Endothelial cell of umbilical vein (primary cell): Measurements from ENCODE around the gene CCL14. TPM values are rescaled to one million over a fixed set of nuclear protein-coding genes. Genes with fewer than 3 reads are reported as not detected.

Experiments used
- BruUV-seq: library from RNA; stranded (reverse); fragments of 400-500 nt; replicated peaks from 2 replicates; lab custom pipeline; 2021; lab: Mats Ljungman, UMichigan
- CTCF ChIA-PET: fragments of 300-600, 350-600 bp; sonication (Branson Sonifier 250); formaldehyde crosslinking; loops from one replicate; lab custom pipeline; 2021; ENCODE audit warnings: antibody characterized with exemption, inconsistent platforms; lab: Charles Lee
- POLR2A ChIA-PET: fragments of 300-600, 350-600 bp; sonication (Branson Sonifier 250); formaldehyde crosslinking; loops from one replicate; lab custom pipeline; 2021; ENCODE audit warnings: antibody characterized with exemption, inconsistent platforms; lab: Charles Lee
- DNase-seq: peaks from one replicate; pipeline ENCODE4 v3.0.0-alpha.2; 2011; ENCODE audit warnings: low read depth, low spot score
- FAIRE-seq: peaks from 2 replicates; lab custom pipeline; 2011; peaks lifted over from hg19 to GRCh38; lab: Jason Lieb, UNC
- H2AFZ ChIP-seq: 2 replicates; pipeline ENCODE4 v1.6.0; 2012; ENCODE audit warnings: low read depth, low read length, control low read depth, inconsistent platforms
- H3K27ac ChIP-seq: 2 replicates; pipeline ENCODE4 v1.5.1; 2011; ENCODE audit warnings: low read depth, mild to moderate bottlenecking, control low read depth, low read length, moderate library complexity; ENCODE audit not compliant: insufficient read depth
- H3K27me3 ChIP-seq, 2 experiments: 2 replicates each; pipeline versions ENCODE4 v1.6.0 to v1.6.1; 2011; ENCODE audit warnings: low read length in 2 of 2, mixed read lengths in 1 of 2; ENCODE audit not compliant: control insufficient read depth in 2 of 2, insufficient read depth in 2 of 2
- H3K36me3 ChIP-seq, 2 experiments: 2 replicates in 1 of 2; 3 replicates in 1 of 2; pipeline ENCODE4 v1.5.1; 2011; ENCODE audit warnings: low read length in 2 of 2, mild to moderate bottlenecking in 1 of 2, moderate library complexity in 1 of 2; ENCODE audit not compliant: control insufficient read depth in 2 of 2, insufficient read depth in 2 of 2; ENCODE audit errors: extremely low read depth in 1 of 2
- H3K4me1 ChIP-seq: 3 replicates; pipeline ENCODE4 v1.5.1; 2011; ENCODE audit warnings: mild to moderate bottlenecking, low read length; ENCODE audit not compliant: control insufficient read depth, insufficient read depth; ENCODE audit errors: extremely low read depth
- H3K4me2 ChIP-seq: 2 replicates; pipeline ENCODE4 v1.6.1; 2011; ENCODE audit warnings: low read length, control low read depth, mixed read lengths; ENCODE audit not compliant: insufficient read depth
- H3K4me3 ChIP-seq, 3 experiments: fragments of 200-600 bp in 1 of 3; sonication (generic), shearing (Covaris generic) in 1 of 3; replicated peaks in 1 of 3; 2 replicates each; pipeline ENCODE4 v1.5.1; 2011 to 2016; ENCODE audit warnings: control low read depth in 3 of 3, low read length in 3 of 3, mild to moderate bottlenecking in 2 of 3, inconsistent platforms in 1 of 3, low read depth in 1 of 3, moderate library complexity in 1 of 3; ENCODE audit not compliant: insufficient read depth in 1 of 3
- H3K79me2 ChIP-seq: 2 replicates; pipeline ENCODE4 v1.6.0; 2012; ENCODE audit warnings: low read length, inconsistent platforms; ENCODE audit not compliant: control insufficient read depth, insufficient read depth
- H3K9ac ChIP-seq: replicated peaks from 2 replicates; pipeline ENCODE3; 2011; ENCODE audit warnings: low read length, control low read depth; ENCODE audit not compliant: insufficient read depth; ENCODE audit errors: extremely low read depth
- H3K9me1 ChIP-seq: replicated peaks from 3 replicates; pipeline ENCODE4 v1.6.0; 2011; ENCODE audit warnings: mild to moderate bottlenecking, low read length; ENCODE audit not compliant: control insufficient read depth, insufficient read depth; ENCODE audit errors: extremely low read depth
- H3K9me3 ChIP-seq: replicated peaks from 2 replicates; pipeline ENCODE4 v1.5.1; 2012; ENCODE audit warnings: low read length, inconsistent platforms; ENCODE audit not compliant: control insufficient read depth, insufficient read depth
- H4K20me1 ChIP-seq: replicated peaks from 2 replicates; pipeline ENCODE3; 2011; ENCODE audit warnings: mild to moderate bottlenecking, low read length; ENCODE audit not compliant: control insufficient read depth, insufficient read depth; ENCODE audit errors: extremely low read depth
- EZH2 ChIP-seq: IDR thresholded peaks from 2 replicates; pipeline ENCODE4 v1.6.1; 2012; ENCODE audit warnings: borderline replicate concordance, low read depth, mild to moderate bottlenecking, moderate library complexity, low read length, inconsistent platforms; ENCODE audit not compliant: severe bottlenecking
- FOS ChIP-seq: IDR thresholded peaks from 2 replicates; pipeline ENCODE4 v1.6.1; 2011; ENCODE audit warnings: mild to moderate bottlenecking, low read length, moderate library complexity, borderline replicate concordance; ENCODE audit not compliant: insufficient read depth
- GATA2 ChIP-seq: IDR thresholded peaks from 2 replicates; pipeline ENCODE4 v1.7.0; 2011; ENCODE audit warnings: low read depth, mild to moderate bottlenecking, moderate library complexity, mixed read lengths, low read length; ENCODE audit not compliant: insufficient read length, insufficient read depth
- JUN ChIP-seq: IDR thresholded peaks from 2 replicates; pipeline ENCODE4 v1.6.1; 2011; ENCODE audit warnings: borderline replicate concordance, low read depth; ENCODE audit not compliant: insufficient read length, insufficient read depth
- MYC ChIP-seq: IDR thresholded peaks from one replicate; pipeline ENCODE4 v1.6.1; 2011; ENCODE audit warnings: mild to moderate bottlenecking, low read depth, low read length
- POLR2A ChIP-seq: IDR thresholded peaks from 2 replicates; pipeline ENCODE4 v1.6.1; 2012; ENCODE audit warnings: low read depth, mild to moderate bottlenecking, control low read depth, low read length
- POLR2AphosphoS5 ChIP-seq: IDR thresholded peaks from 2 replicates; pipeline ENCODE4 v1.6.1; 2012; ENCODE audit warnings: low read depth, mild to moderate bottlenecking, control low read depth, low read length, moderate library complexity; ENCODE audit not compliant: insufficient read depth
- dilution Hi-C: fragments of 300-500 bp; cut with MboI; formaldehyde crosslinking; loops from one replicate; pipeline ENCODE4 v1.15.0; 2019; ENCODE audit warnings: low sequenced_read_pairs; ENCODE audit not compliant: extremely low pct_ligation_motif_present
- intact Hi-C: fragments of 100-400 bp; cut with micrococcal nuclease; formaldehyde crosslinking; loops from one replicate; pipeline ENCODE4 v1.10.0; 2022
- polyA plus RNA-seq, 4 experiments: library from polyadenylated mRNA; depleted of rRNA in 3 of 4; stranded (reverse) in 3 of 4; unstranded in 1 of 4; fragments of >200 nt; gene quantifications; 2 replicates each; pipeline versions ENCODE4 v1.2.1 to v1.2.3, GENCODE V29; 2011 to 2012; ENCODE audit warnings: missing spikeins in 1 of 4
- total RNA-seq: library from RNA; stranded (reverse); gene quantifications from 2 replicates; pipeline ENCODE4 v1.2.3, GENCODE V29; 2021
- TF ChIP-seq, protein P1 (sequence below), 2 donors: IDR thresholded peaks; 1 replicate in 1 of 2; 2 replicates in 1 of 2; pipeline ENCODE4 v1.5.1; 2011; ENCODE audit warnings: low read length in 2 of 2, mild to moderate bottlenecking in 2 of 2, moderate library complexity in 2 of 2, control low read depth in 1 of 2, inconsistent platforms in 1 of 2, low read depth in 1 of 2; ENCODE audit not compliant: insufficient read depth in 1 of 2; ENCODE audit errors: extremely low read depth in 1 of 2
- TF ChIP-seq, protein P2 (sequence below): IDR thresholded peaks from 2 replicates; pipeline ENCODE4 v1.6.1; 2011; ENCODE audit not compliant: insufficient read depth, insufficient read length

Gene CCL14
- total and polyA plus RNA-seq, 2 donors (not counting 3 experiments of a cell fraction or from before 2014, with no cell fraction given): 21.3 to 25.8 TPM

DNA sequence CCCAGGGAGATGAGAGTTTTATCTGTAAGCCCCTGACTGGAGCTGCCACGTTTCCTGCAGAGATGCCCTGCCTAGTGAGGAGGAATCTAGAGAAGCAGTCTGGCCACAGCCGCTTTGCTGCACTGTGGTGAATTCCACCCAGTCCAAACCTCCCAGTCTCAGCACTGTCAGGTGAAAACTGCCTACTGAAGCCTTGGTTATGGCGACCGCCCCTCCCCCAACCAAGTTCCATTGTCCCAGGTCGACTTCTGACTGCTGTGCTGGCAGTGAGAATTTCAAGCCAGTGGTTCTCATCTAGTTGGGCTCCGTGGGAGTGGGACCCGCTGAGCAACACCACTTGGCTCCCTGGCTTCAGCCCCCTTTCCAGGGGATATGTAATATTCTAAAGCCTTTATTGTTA, 32.8 kb downstream of the CCL14 start:
- ChIA-PET POLR2A (no interaction called here), CTCF (no interaction called here)
- Histone ChIP-seq H2AFZ (no peak overlapping the region), H3K9ac (no peak overlapping the region), H3K27me3 (peaks cover 2 to 5% of the 10 kb centered on the region in 2 experiments), H4K20me1 (no peaks in the 10 kb centered on the region), H3K4me1 (no peaks in the 10 kb centered on the region), H3K4me2 (no peak overlapping the region), H3K36me3 (no peaks in the 10 kb centered on the region), H3K9me1 (no peaks in the 10 kb centered on the region), H3K4me3 (no peak overlapping the region), H3K9me3 (no peaks in the 10 kb centered on the region), H3K27ac (no peak overlapping the region), H3K79me2 (no peaks in the 10 kb centered on the region)
- TF ChIP-seq MYC (no peak), POLR2AphosphoS5 (no peak), JUN (no peak), GATA2 (no peak), POLR2A (no peak), EZH2 (no peak), FOS (no peak)
- TF ChIP-seq, protein P1, sequence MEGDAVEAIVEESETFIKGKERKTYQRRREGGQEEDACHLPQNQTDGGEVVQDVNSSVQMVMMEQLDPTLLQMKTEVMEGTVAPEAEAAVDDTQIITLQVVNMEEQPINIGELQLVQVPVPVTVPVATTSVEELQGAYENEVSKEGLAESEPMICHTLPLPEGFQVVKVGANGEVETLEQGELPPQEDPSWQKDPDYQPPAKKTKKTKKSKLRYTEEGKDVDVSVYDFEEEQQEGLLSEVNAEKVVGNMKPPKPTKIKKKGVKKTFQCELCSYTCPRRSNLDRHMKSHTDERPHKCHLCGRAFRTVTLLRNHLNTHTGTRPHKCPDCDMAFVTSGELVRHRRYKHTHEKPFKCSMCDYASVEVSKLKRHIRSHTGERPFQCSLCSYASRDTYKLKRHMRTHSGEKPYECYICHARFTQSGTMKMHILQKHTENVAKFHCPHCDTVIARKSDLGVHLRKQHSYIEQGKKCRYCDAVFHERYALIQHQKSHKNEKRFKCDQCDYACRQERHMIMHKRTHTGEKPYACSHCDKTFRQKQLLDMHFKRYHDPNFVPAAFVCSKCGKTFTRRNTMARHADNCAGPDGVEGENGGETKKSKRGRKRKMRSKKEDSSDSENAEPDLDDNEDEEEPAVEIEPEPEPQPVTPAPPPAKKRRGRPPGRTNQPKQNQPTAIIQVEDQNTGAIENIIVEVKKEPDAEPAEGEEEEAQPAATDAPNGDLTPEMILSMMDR (IDR thresholded peaks at IDR 0.05; ENCODE audit: extremely low read depth in 1 of 2, insufficient read depth in 1 of 2, low read depth in 1 of 2, low read length in 2 of 2): no peak
- TF ChIP-seq, protein P2, sequence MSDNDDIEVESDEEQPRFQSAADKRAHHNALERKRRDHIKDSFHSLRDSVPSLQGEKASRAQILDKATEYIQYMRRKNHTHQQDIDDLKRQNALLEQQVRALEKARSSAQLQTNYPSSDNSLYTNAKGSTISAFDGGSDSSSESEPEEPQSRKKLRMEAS: no peak
- DNase-seq (no peak), FAIRE-seq (no peak)
- no TSS peak for BruUV-seq
- dilution Hi-C loops: no loop called here
- intact Hi-C loops: no loop called here
